ENCODE results near the gene ACSF2.

GRCh38 chr17:50422738-50423137 is 3.3 kb upstream of the ACSF2 start:
- no peak for TF ChIP-seq EZH2 (IDR thresholded peaks at IDR 0.05; ENCODE audit: borderline replicate concordance)
- TF ChIP-seq CTCF (IDR thresholded peaks at IDR 0.05; ENCODE audit: poor library complexity): no peak
- TF ChIP-seq EZH2phosphoT487 (IDR thresholded peaks at IDR 0.05; ENCODE audit: low read depth, severe bottlenecking, unreplicated experiment): no peak
